T-cell (primary cell): ENCODE results near the gene PRKAR1B. TPM values are rescaled to one million over a fixed set of nuclear protein-coding genes. Genes with fewer than 3 reads are reported as not detected.
A peak's percentile ranks its signal among the peaks of the same experiment; 100 is the strongest.
"Not testable (repeated sequence)": the region's sequence is repeated elsewhere in the genome, so short reads cannot be mapped to it uniquely, and the experiment has no call there.

Source experiments
- ATAC-seq, 4 experiments: fragments of 200-7000 bp in 3 of 4; fragments of 150-1000 bp in 1 of 4; cut with Tn5 transposase; replicated peaks in 1 of 4; 1 replicate in 3 of 4; 2 replicates in 1 of 4; pipeline ENCODE4 v1.10.0; 2021; ENCODE audit warnings: moderate library complexity in 3 of 4, mild to moderate bottlenecking in 2 of 4, moderate number of reproducible peaks in 1 of 4
- CTCF ChIA-PET, 2 donors: fragments of 300-600 bp; sonication (Branson Sonifier 250); formaldehyde crosslinking; loops; one replicate each; lab custom pipeline; 2022; ENCODE audit warnings: antibody characterized with exemption in 2 of 2; lab: Charles Lee
- POLR2A ChIA-PET, 2 donors: fragments of 300-600 bp; sonication (Branson Sonifier 250); formaldehyde crosslinking; loops; one replicate each; lab custom pipeline; 2022; ENCODE audit warnings: antibody characterized with exemption in 2 of 2; lab: Charles Lee
- DNase-seq, 35 experiments: peaks; one replicate each; pipeline versions ENCODE4 v3.0.0 to v3.0.0-alpha.2; 2013 to 2023
- H3K27ac ChIP-seq: one replicate; pipeline ENCODE4 v1.5.1; 2013; ENCODE audit warnings: low read length
- H3K27me3 ChIP-seq, 2 experiments: replicated peaks in 1 of 2; 1 replicate in 1 of 2; 2 replicates in 1 of 2; pipeline versions ENCODE4 v1.6.1 to v1.7.0; 2013; ENCODE audit warnings: low read length in 1 of 2, mixed read lengths in 1 of 2; ENCODE audit not compliant: control insufficient read depth in 2 of 2, insufficient read depth in 2 of 2; ENCODE audit errors: extremely low read depth in 1 of 2
- H3K36me3 ChIP-seq, 2 donors: 1 replicate in 1 of 2; 2 replicates in 1 of 2; pipeline versions ENCODE4 v1.6.1 to v1.7.0; 2013; ENCODE audit warnings: low read length in 1 of 2; ENCODE audit not compliant: control insufficient read depth in 2 of 2, insufficient read depth in 1 of 2; ENCODE audit errors: extremely low read depth in 1 of 2
- H3K4me1 ChIP-seq, 2 experiments: 1 replicate in 1 of 2; 2 replicates in 1 of 2; pipeline versions ENCODE4 v1.6.1 to v1.7.0; 2013; ENCODE audit warnings: low read length in 2 of 2, mixed read lengths in 1 of 2; ENCODE audit not compliant: insufficient read depth in 2 of 2, control insufficient read depth in 1 of 2; ENCODE audit errors: extremely low read depth in 1 of 2
- H3K4me3 ChIP-seq, 2 donors: 1 replicate in 1 of 2; 2 replicates in 1 of 2; pipeline versions ENCODE4 v1.5.1 to v1.7.0; 2013; ENCODE audit warnings: mild to moderate bottlenecking in 2 of 2, low read length in 1 of 2, moderate library complexity in 1 of 2; ENCODE audit not compliant: control insufficient read depth in 1 of 2; ENCODE audit errors: extremely low read depth in 1 of 2
- H3K9me3 ChIP-seq: 2 replicates; pipeline ENCODE4 v1.7.0; 2013
- H3K27ac Mint-ChIP-seq, 2 donors: one replicate each; pipeline ENCODE4 v1.8.0; 2020 to 2021; ENCODE audit warnings: mild to moderate bottlenecking in 2 of 2, mixed read lengths in 2 of 2
- H3K27me3 Mint-ChIP-seq, 2 donors: one replicate each; pipeline ENCODE4 v1.8.0; 2021 to 2022; ENCODE audit warnings: mixed read lengths in 2 of 2
- H3K36me3 Mint-ChIP-seq: one replicate; pipeline ENCODE4 v1.8.0; 2021; ENCODE audit warnings: mixed read lengths
- H3K4me1 Mint-ChIP-seq, 3 donors: one replicate each; pipeline ENCODE4 v1.8.0; 2020 to 2022; ENCODE audit warnings: mixed read lengths in 3 of 3, mild to moderate bottlenecking in 1 of 3
- H3K4me3 Mint-ChIP-seq, 3 donors: one replicate each; pipeline ENCODE4 v1.8.0; 2020 to 2022; ENCODE audit warnings: mild to moderate bottlenecking in 3 of 3, mixed read lengths in 3 of 3, moderate library complexity in 3 of 3
- H3K9me3 Mint-ChIP-seq, 3 donors: one replicate each; pipeline ENCODE4 v1.8.0; 2020 to 2022; ENCODE audit warnings: mixed read lengths in 3 of 3
- WGBS: methylation state at CpG from one replicate; pipeline ENCODE4 v1.1.5; 2013; ENCODE audit warnings: missing lambda C conversion rate; ENCODE audit not compliant: insufficient coverage; 5-methylcytosine and 5-hydroxymethylcytosine counted together
- total RNA-seq, 35 experiments: library from RNA in 6 of 35; stranded (reverse) in 6 of 35; fragments of 120-200 nt in 1 of 35; gene quantifications; one replicate each; pipeline versions ENCODE4 v1.2.1 to v1.2.4 and lab custom pipeline; 2013 to 2026

The PRKAR1B gene
- total RNA-seq, 5 donors from 2014 or later (not counting 1 experiment from before 2014, with no cell fraction given): 20.7 to 35.4 (median 24.4) TPM

GRCh38 chr7:611837-612236 lies 115.2 kb downstream of the PRKAR1B start:
- DNase-seq, H3K27me3 ChIP-seq, CTCF ChIA-PET, H3K4me3 Mint-ChIP-seq, H3K9me3 ChIP-seq, H3K36me3 Mint-ChIP-seq, H3K36me3 ChIP-seq, H3K27me3 Mint-ChIP-seq, ATAC-seq, POLR2A ChIA-PET, H3K4me3 ChIP-seq, H3K9me3 Mint-ChIP-seq, H3K27ac ChIP-seq: not testable (repeated sequence)
- H3K4me1 ChIP-seq: peaks cover 41 to 79% of the 10 kb centered on the region in 2 experiments
- H3K4me1 Mint-ChIP-seq: peaks cover 58 to 83% (median 81%) of the 10 kb centered on the region in 3 donors
- WGBS: 100% methylated on average over 7 of the region's 7 CpGs
- peak overlapping the region; percentile 9 to 94 for H3K27ac Mint-ChIP-seq

GRCh38 chr7:611281-611810 lies 115.7 kb downstream of the PRKAR1B start:
- Mint-ChIP-seq H3K27ac (peak overlapping the region; percentile 9 to 94), H3K36me3 (peaks cover 1% of the 10 kb centered on the region), H3K9me3 (no peaks in the 10 kb centered on the region), H3K27me3 (no peaks in the 10 kb centered on the region), H3K4me1 (peaks cover 53 to 78% (median 76%) of the 10 kb centered on the region in 3 donors), H3K4me3 (peak overlapping the region in 1 of 3 donors; percentile 57)
- Histone ChIP-seq H3K27me3 (no peaks in the 10 kb centered on the region), H3K4me1 (peaks cover 37 to 74% of the 10 kb centered on the region in 2 experiments), H3K4me3 (no peak overlapping the region), H3K9me3 (no peaks in the 10 kb centered on the region), H3K36me3 (no peaks in the 10 kb centered on the region), H3K27ac (peak overlapping the region; percentile 48)
- DNase-seq: no peak
- 83% methylated on average over 13 of the region's 14 CpGs for WGBS
- ChIA-PET POLR2A (no interaction called here), CTCF (no interaction called here)
- ATAC-seq: no peak

GRCh38 chr7:610531-611280 lies 116.4 kb downstream of the PRKAR1B start:
- no peaks in the 10 kb centered on the region for H3K27me3 Mint-ChIP-seq
- Histone ChIP-seq H3K9me3 (no peaks in the 10 kb centered on the region), H3K27ac (peak overlapping the region; percentile 48), H3K27me3 (no peaks in the 10 kb centered on the region), H3K36me3 (peaks cover 0 to 5% of the 10 kb centered on the region in 2 donors), H3K4me1 (peaks cover 31 to 69% of the 10 kb centered on the region in 2 experiments), H3K4me3 (no peak overlapping the region)
- peak overlapping the region; percentile 90 to 94 for H3K27ac Mint-ChIP-seq
- WGBS: 67% methylated on average over 15 of the region's 21 CpGs
- DNase-seq: peak in 19 of 35 experiments; percentile 21 to 66 (median 46)
- H3K4me3 Mint-ChIP-seq: peak overlapping the region in 1 of 3 donors; percentile 57
- H3K4me1 Mint-ChIP-seq: peaks cover 55 to 74% (median 74%) of the 10 kb centered on the region in 3 donors
- peaks cover 7% of the 10 kb centered on the region for H3K36me3 Mint-ChIP-seq
- ChIA-PET CTCF (no interaction called here), POLR2A (no interaction called here)
- peak; percentile 48 to 76 (median 63) for ATAC-seq
- peaks cover 0 to 4% (median 0%) of the 10 kb centered on the region in 3 donors for H3K9me3 Mint-ChIP-seq

- WGBS: 72% methylated on average over 4 of the region's 10 CpGs
- peak overlapping the region; percentile 48 for H3K27ac ChIP-seq
- DNase-seq: no peak
Measured at GRCh38 chr7:610141-610530, 116.9 kb downstream of the PRKAR1B start.

GRCh38 chr7:609365-609764 lies 117.7 kb downstream of the PRKAR1B start:
- POLR2A ChIA-PET: no interaction called here

More at GRCh38 chr7:610141-610530, 116.9 kb downstream of the PRKAR1B start:
- Mint-ChIP-seq H3K4me1 (peaks cover 56 to 72% (median 69%) of the 10 kb centered on the region in 3 donors), H3K4me3 (peak overlapping the region in 2 of 3 donors; percentile 21 to 57), H3K9me3 (peaks cover 0 to 4% (median 0%) of the 10 kb centered on the region in 3 donors), H3K36me3 (peaks cover 13% of the 10 kb centered on the region), H3K27ac (peak overlapping the region in 1 of 2 donors; percentile 94), H3K27me3 (no peaks in the 10 kb centered on the region)
- Histone ChIP-seq H3K4me1 (peaks cover 30 to 71% of the 10 kb centered on the region in 2 experiments), H3K9me3 (no peaks in the 10 kb centered on the region), H3K36me3 (peaks cover 0 to 6% of the 10 kb centered on the region in 2 donors), H3K4me3 (peak overlapping the region in 1 of 2 donors; percentile 15), H3K27me3 (no peaks in the 10 kb centered on the region)
- CTCF ChIA-PET: no interaction called here
- POLR2A ChIA-PET: no interaction called here
- no peak for ATAC-seq

GRCh38 chr7:608954-609353 lies 118.1 kb downstream of the PRKAR1B start:
- peaks cover 64 to 73% (median 69%) of the 10 kb centered on the region in 3 donors for H3K4me1 Mint-ChIP-seq
- peaks cover 0 to 6% of the 10 kb centered on the region in 2 donors for H3K36me3 ChIP-seq
- H3K27ac ChIP-seq: peak overlapping the region; percentile 44
- peaks cover 30 to 71% of the 10 kb centered on the region in 2 experiments for H3K4me1 ChIP-seq
- H3K9me3 Mint-ChIP-seq: peaks cover 0 to 4% (median 0%) of the 10 kb centered on the region in 3 donors
- peak overlapping the region; percentile 49 to 72 for H3K27ac Mint-ChIP-seq
- WGBS: 47% methylated on average over 6 of the region's 8 CpGs
- H3K36me3 Mint-ChIP-seq: peaks cover 19% of the 10 kb centered on the region
- DNase-seq (no peak), ATAC-seq (no peak)
- no peak overlapping the region for H3K4me3 ChIP-seq
- H3K27me3 ChIP-seq: no peaks in the 10 kb centered on the region
- H3K4me3 Mint-ChIP-seq: peak overlapping the region in 1 of 3 donors; percentile 57
- CTCF ChIA-PET: no interaction called here
- POLR2A ChIA-PET: no interaction called here
- H3K27me3 Mint-ChIP-seq: no peaks in the 10 kb centered on the region
- no peaks in the 10 kb centered on the region for H3K9me3 ChIP-seq

More at GRCh38 chr7:609365-609764, 117.7 kb downstream of the PRKAR1B start:
- Histone ChIP-seq H3K4me3 (no peak overlapping the region), H3K27ac (peak overlapping the region; percentile 44), H3K27me3 (no peaks in the 10 kb centered on the region), H3K36me3 (peaks cover 0 to 6% of the 10 kb centered on the region in 2 donors), H3K4me1 (peaks cover 31 to 71% of the 10 kb centered on the region in 2 experiments), H3K9me3 (no peaks in the 10 kb centered on the region)
- WGBS: 50% methylated on average over 7 of the region's 7 CpGs
- Mint-ChIP-seq H3K27me3 (no peaks in the 10 kb centered on the region), H3K4me3 (peak overlapping the region in 1 of 3 donors; percentile 57), H3K27ac (peak overlapping the region; percentile 49 to 72), H3K9me3 (peaks cover 0 to 4% (median 0%) of the 10 kb centered on the region in 3 donors), H3K4me1 (peaks cover 60 to 73% (median 69%) of the 10 kb centered on the region in 3 donors), H3K36me3 (peaks cover 19% of the 10 kb centered on the region)
- CTCF ChIA-PET: no interaction called here
- DNase-seq: peak in 1 of 35 experiments; percentile 40
- no peak for ATAC-seq
